Adrenal gland (tissue), 5 donors: ENCODE data around the gene FAH.

Experiments used
- CTCF ChIP-seq, 6 experiments: fragments of 450-650 bp in 4 of 6; fragments of 200-600 bp in 2 of 6; sonication (generic) in 1 of 6; IDR thresholded peaks; 1 replicate in 5 of 6; 2 replicates in 1 of 6; pipeline versions ENCODE4 v1.5.1 to v1.8.0; 2016 to 2021; ENCODE audit warnings: antibody characterized with exemption in 6 of 6, mild to moderate bottlenecking in 2 of 6, moderate library complexity in 1 of 6
- POLR2A ChIP-seq, 2 donors: fragments of 450-650 bp; IDR thresholded peaks; one replicate each; pipeline ENCODE4 v1.6.1; 2017; ENCODE audit warnings: antibody characterized with exemption in 2 of 2, mild to moderate bottlenecking in 2 of 2, moderate library complexity in 1 of 2
- donor health status: DM: no; HTN: no; CAD: no.

GRCh38 chr15:80234883-80235282 is 82.1 kb downstream of the FAH start:
- TF ChIP-seq CTCF (IDR thresholded peaks at IDR 0.05): peak; percentile 24 to 57 (median 40)
- TF ChIP-seq POLR2A (IDR thresholded peaks at IDR 0.05): no peak
